Right lobe of liver (tissue), 6 donors: Measurements from ENCODE around the gene MTMR12. TPM values are rescaled to one million over a fixed set of nuclear protein-coding genes. Genes with fewer than 3 reads are reported as not detected.

Source experiments
- ATAC-seq, 4 donors: fragments of 200-7000 bp; cut with Tn5 transposase; one replicate each; pipeline ENCODE4 v1.9.1; 2020; ENCODE audit warnings: mild to moderate bottlenecking in 4 of 4, moderate library complexity in 4 of 4
- DNase-seq, 3 donors: peaks; one replicate each; pipeline ENCODE4 v3.0.0-alpha.2; 2020
- H3K27ac ChIP-seq, 3 donors: fragments of 200-600 bp; one replicate each; pipeline ENCODE4 v1.8.0; 2022
- H3K27me3 ChIP-seq, 2 donors: fragments of 200-600 bp; one replicate each; pipeline ENCODE4 v1.8.0; 2022
- H3K36me3 ChIP-seq, 4 donors: fragments of 200-600 bp; sonication (generic) in 1 of 4; one replicate each; pipeline versions ENCODE4 v1.5.1 to v1.8.0; 2017 to 2022; ENCODE audit warnings: control low read depth in 1 of 4
- H3K4me1 ChIP-seq, 4 donors: fragments of 200-600 bp; sonication (generic) in 1 of 4; one replicate each; pipeline versions ENCODE4 v1.5.1 to v1.8.0; 2017 to 2022; ENCODE audit warnings: control low read depth in 1 of 4
- H3K4me3 ChIP-seq, 3 donors: fragments of 200-600 bp; one replicate each; pipeline ENCODE4 v1.8.0; 2022
- H3K9me3 ChIP-seq, 4 donors: fragments of 200-600 bp; sonication (generic) in 1 of 4; one replicate each; pipeline versions ENCODE4 v1.5.1 to v1.8.0; 2017 to 2022; ENCODE audit warnings: control low read depth in 1 of 4
- POLR2A ChIP-seq: fragments of 450-650 bp; IDR thresholded peaks from one replicate; pipeline ENCODE4 v1.6.1; 2017; ENCODE audit warnings: antibody characterized with exemption, mild to moderate bottlenecking
- WGBS: methylation state at CpG from one replicate; pipeline ENCODE4 v1.1.6; 2018; ENCODE audit warnings: low coverage, low lambda C conversion rate; ENCODE audit not compliant: insufficient coverage; ENCODE audit errors: missing lambda C conversion rate; 5-methylcytosine and 5-hydroxymethylcytosine counted together
- intact Hi-C, 2 donors: fragments of 100-400 bp; cut with DNase I; formaldehyde crosslinking; loops; one replicate each; pipeline versions ENCODE4 v1.11.2 to v1.14.1; 2022
- total RNA-seq, 6 experiments: library from RNA; depleted of rRNA in 2 of 6; stranded (reverse); fragments of >200 nt in 2 of 6; fragmentation: NEBNext Ultra II Directional in 3 of 6; extraction: Animal tissue kit (Norgen Biotek cat#: 25700) in 3 of 6; gene quantifications; one replicate each; pipeline versions ENCODE4 v1.1.0 to v1.2.4, GENCODE V29; 2016 to 2023
- TF ChIP-seq, protein P1 (sequence below), 4 donors: fragments of 200-600 bp in 3 of 4; fragments of 450-650 bp in 1 of 4; IDR thresholded peaks; one replicate each; pipeline versions ENCODE4 v1.5.1 to v1.8.0; 2016 to 2022; ENCODE audit warnings: antibody characterized with exemption in 4 of 4, mild to moderate bottlenecking in 2 of 4
- donor health status: DM: no; HTN: yes; CAD: no.
- donor health status: DM: no; HTN: no; CAD: no.
- donor health status: DM: no; HTN: no; CAD: no.
- donor health status: DM: no; HTN: yes; CAD: no.
- donor health status: DM: no; HTN: yes; CAD: no.

The MTMR12 gene
- total RNA-seq, 6 experiments from 2014 or later, result 14.9 to 22.9 (median 16.3) TPM

- DNase-seq (no peak), ATAC-seq (no peak)
- H3K27ac ChIP-seq, result peak overlapping the region in 2 of 3 donors; percentile 5 to 64
- no peak overlapping the region for H3K4me3 ChIP-seq
- 86% methylated on average over 2 of the region's 2 CpGs for WGBS
- H3K4me1 ChIP-seq, result peaks cover 0 to 36% (median 5%) of the 10 kb centered on the region in 4 donors
- H3K27me3 ChIP-seq, result no peaks in the 10 kb centered on the region
- TF ChIP-seq, protein P1, sequence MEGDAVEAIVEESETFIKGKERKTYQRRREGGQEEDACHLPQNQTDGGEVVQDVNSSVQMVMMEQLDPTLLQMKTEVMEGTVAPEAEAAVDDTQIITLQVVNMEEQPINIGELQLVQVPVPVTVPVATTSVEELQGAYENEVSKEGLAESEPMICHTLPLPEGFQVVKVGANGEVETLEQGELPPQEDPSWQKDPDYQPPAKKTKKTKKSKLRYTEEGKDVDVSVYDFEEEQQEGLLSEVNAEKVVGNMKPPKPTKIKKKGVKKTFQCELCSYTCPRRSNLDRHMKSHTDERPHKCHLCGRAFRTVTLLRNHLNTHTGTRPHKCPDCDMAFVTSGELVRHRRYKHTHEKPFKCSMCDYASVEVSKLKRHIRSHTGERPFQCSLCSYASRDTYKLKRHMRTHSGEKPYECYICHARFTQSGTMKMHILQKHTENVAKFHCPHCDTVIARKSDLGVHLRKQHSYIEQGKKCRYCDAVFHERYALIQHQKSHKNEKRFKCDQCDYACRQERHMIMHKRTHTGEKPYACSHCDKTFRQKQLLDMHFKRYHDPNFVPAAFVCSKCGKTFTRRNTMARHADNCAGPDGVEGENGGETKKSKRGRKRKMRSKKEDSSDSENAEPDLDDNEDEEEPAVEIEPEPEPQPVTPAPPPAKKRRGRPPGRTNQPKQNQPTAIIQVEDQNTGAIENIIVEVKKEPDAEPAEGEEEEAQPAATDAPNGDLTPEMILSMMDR (IDR thresholded peaks at IDR 0.05), result no peak
- TF ChIP-seq POLR2A, result no peak
- H3K9me3 ChIP-seq, result no peaks in the 10 kb centered on the region
- intact Hi-C loops, result loop anchor here in 1 of 2 donors (5.0 kb wide), 1 partner anchor 37 kb away; no protein-coding TSS in a partner anchor
- peaks cover 0 to 13% (median 12%) of the 10 kb centered on the region in 4 donors for H3K36me3 ChIP-seq
These were observed 38.9 kb downstream of the MTMR12 start for GRCh38 chr5:32273821-32274220.

DNA sequence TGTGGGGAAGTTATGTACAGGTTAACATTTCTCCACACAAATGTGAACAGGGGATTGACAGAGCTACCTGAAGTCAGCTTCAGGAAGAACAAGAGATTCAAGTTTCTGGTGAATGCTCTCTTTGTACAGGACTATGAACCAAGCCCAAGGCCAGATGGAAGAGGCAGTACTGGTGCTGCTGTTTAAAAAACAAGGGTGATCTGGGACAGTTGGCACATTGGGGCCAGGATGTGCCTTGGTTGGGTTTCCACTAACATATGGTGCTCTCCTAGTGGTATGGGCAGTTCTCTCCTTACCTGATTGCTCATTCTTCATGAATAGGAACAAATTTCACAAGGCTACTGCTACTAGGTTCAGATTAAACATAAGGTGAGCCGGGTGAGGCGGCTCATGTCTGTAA, 40.0 kb downstream of the MTMR12 start:
- DNase-seq (no peak), ATAC-seq (no peak)
- Histone ChIP-seq H3K9me3 (no peaks in the 10 kb centered on the region), H3K4me3 (no peak overlapping the region), H3K4me1 (peaks cover 0 to 32% (median 5%) of the 10 kb centered on the region in 4 donors), H3K27ac (peak overlapping the region in 1 of 3 donors; percentile 19), H3K36me3 (peaks cover 0 to 19% (median 12%) of the 10 kb centered on the region in 4 donors), H3K27me3 (no peaks in the 10 kb centered on the region)
- TF ChIP-seq, protein P1 (IDR thresholded peaks at IDR 0.05), result no peak
- TF ChIP-seq POLR2A, result no peak
- intact Hi-C loops, result loop anchor here in 1 of 2 donors (5.0 kb wide), 1 partner anchor 35 kb away; no protein-coding TSS in a partner anchor
- 83% methylated on average over 1 of the region's 2 CpGs for WGBS

DNA sequence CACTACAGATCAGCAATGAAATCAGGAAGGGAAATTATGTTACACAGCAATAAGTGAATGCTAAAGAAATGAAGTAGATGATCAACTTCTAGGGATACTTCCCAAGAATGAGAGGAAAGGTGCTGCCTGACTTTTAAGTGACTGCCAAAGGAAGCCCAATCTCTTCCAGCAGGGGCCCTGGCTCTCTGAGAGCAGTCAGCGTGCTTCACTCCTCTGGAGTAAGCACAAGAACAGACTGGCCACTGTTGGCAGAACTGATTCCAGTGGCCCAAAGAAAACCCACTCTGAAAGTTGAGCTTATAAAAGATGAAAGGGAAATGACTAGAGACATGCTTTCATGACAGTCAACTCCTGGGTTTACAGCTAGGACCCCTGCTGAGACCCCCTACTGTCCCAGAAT, 41.8 kb downstream of the MTMR12 start:
- ATAC-seq (no peak), DNase-seq (no peak)
- Histone ChIP-seq H3K4me1 (peaks cover 0 to 21% (median 5%) of the 10 kb centered on the region in 4 donors), H3K36me3 (peaks cover 0 to 19% (median 14%) of the 10 kb centered on the region in 4 donors), H3K9me3 (no peaks in the 10 kb centered on the region), H3K27me3 (no peaks in the 10 kb centered on the region), H3K27ac (no peak overlapping the region), H3K4me3 (no peak overlapping the region)
- no peak for TF ChIP-seq POLR2A
- TF ChIP-seq, protein P1 (IDR thresholded peaks at IDR 0.05), result no peak
- 78% methylated on average over 1 of the region's 1 CpG for WGBS
- intact Hi-C loops, result loop anchor here in 1 of 2 donors (5.0 kb wide), 1 partner anchor 34 kb away; no protein-coding TSS in a partner anchor

DNA sequence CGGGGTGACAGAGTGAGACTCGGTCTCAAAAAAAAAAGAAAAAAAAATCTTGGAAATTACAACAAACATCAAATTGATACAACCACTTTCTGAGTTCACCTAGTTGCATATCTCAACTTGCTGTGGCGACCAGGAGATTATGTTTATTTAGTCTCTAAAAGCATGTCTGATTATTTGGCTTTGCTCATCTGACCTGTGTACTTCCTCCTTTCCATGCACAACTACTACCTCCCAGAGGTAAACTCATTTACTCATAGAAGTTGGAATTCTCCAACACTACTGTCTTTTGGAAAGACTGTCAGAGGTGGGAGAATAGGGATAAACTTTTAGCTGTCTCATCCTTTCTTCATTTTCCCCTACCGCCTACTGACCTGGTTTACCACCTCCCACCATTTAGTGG, 42.6 kb downstream of the MTMR12 start:
- Histone ChIP-seq H3K27me3 (no peaks in the 10 kb centered on the region), H3K4me3 (no peak overlapping the region), H3K4me1 (peaks cover 0 to 23% (median 9%) of the 10 kb centered on the region in 4 donors), H3K36me3 (peaks cover 0 to 19% (median 14%) of the 10 kb centered on the region in 4 donors), H3K9me3 (no peaks in the 10 kb centered on the region), H3K27ac (peak overlapping the region in 1 of 3 donors; percentile 1)
- DNase-seq (no peak), ATAC-seq (peak; percentile 66 to 76 (median 74))
- WGBS, result 33% methylated on average over 4 of the region's 4 CpGs
- no peak for TF ChIP-seq POLR2A
- TF ChIP-seq, protein P1 (IDR thresholded peaks at IDR 0.05), result no peak
- intact Hi-C loops, result loop anchor here in 1 of 2 donors (5.0 kb wide), 1 partner anchor 33 kb away; no protein-coding TSS in a partner anchor
